HG03439 (cell line): ENCODE data around the gene RABEP2.
"Not testable (repeated sequence)": the region's sequence is repeated elsewhere in the genome, so short reads cannot be mapped to it uniquely, and the experiment has no call there.

Experiments used
- ATAC-seq: cut with Tn5 transposase; IDR thresholded peaks from one replicate; pipeline ENCODE4 v1.9.1; 2021; ENCODE audit warnings: mild to moderate bottlenecking, moderate library complexity; ENCODE audit not compliant: unreplicated experiment

RABEP2 gene

DNA sequence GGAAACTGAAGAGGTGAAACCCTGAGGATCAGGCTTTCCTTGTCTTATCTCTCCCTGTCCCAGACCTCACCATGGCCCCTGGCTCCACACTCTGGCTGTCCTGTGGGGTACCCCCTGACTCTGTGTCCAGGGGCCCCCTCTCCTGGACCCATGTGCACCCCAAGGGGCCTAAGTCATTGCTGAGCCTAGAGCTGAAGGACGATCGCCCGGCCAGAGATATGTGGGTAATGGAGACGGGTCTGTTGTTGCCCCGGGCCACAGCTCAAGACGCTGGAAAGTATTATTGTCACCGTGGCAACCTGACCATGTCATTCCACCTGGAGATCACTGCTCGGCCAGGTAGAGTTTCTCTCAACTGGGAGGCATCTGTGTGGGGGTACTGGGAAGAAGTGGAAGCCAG is 8.1 kb upstream of the RABEP2 start:
- ATAC-seq = no peak

DNA sequence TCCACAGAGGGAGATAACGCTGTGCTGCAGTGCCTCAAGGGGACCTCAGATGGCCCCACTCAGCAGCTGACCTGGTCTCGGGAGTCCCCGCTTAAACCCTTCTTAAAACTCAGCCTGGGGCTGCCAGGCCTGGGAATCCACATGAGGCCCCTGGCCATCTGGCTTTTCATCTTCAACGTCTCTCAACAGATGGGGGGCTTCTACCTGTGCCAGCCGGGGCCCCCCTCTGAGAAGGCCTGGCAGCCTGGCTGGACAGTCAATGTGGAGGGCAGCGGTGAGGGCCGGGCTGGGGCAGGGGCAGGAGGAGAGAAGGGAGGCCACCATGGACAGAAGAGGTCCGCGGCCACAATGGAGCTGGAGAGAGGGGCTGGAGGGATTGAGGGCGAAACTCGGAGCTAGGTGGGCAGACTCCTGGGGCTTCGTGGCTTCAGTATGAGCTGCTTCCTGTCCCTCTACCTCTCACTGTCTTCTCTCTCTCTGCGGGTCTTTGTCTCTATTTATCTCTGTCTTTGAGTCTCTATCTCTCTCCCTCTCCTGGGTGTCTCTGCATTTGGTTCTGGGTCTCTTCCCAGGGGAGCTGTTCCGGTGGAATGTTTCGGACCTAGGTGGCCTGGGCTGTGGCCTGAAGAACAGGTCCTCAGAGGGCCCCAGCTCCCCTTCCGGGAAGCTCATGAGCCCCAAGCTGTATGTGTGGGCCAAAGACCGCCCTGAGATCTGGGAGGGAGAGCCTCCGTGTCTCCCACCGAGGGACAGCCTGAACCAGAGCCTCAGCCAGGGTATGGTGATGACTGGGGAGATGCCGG is 7.5 kb upstream of the RABEP2 start:
- ATAC-seq = no peak

DNA sequence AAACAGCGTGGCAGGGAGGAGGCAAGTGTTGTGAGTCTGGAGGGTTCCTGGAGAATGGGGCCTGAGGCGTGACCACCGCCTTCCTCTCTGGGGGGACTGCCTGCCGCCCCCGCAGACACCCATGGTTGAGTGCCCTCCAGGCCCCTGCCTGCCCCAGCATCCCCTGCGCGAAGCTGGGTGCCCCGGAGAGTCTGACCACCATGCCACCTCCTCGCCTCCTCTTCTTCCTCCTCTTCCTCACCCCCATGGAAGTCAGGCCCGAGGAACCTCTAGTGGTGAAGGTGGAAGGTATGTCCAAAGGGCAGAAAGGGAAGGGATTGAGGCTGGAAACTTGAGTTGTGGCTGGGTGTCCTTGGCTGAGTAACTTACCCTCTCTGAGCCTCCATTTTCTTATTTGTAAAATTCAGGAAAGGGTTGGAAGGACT is 6.8 kb upstream of the RABEP2 start, which contains the start of gene CD19:
CD19 (plus strand) TSS at position 171 of the 425 bp plus-strand sequence; CDS start at position 201, 30 bp downstream.
- ATAC-seq = no peak

DNA sequence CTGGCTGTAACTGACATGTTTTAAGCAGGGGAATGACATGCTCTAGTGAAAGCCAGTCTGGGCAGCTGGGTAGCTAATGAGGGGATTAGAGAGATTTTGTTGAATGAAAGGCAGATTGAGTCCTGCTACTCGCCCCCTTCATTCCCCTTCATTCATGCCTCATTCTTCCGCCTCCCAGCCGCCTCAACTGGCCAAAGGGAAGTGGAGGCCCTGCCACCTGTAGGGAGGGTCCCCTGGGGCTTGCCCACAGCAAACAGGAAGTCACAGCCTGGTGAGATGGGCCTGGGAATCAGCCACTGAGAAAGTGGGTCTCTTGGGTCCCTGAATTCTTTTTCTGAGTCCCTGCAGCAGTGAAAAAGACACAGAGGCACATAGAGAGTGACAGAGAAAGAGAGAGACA is 5.6 kb upstream of the RABEP2 start:
- ATAC-seq = no peak

DNA sequence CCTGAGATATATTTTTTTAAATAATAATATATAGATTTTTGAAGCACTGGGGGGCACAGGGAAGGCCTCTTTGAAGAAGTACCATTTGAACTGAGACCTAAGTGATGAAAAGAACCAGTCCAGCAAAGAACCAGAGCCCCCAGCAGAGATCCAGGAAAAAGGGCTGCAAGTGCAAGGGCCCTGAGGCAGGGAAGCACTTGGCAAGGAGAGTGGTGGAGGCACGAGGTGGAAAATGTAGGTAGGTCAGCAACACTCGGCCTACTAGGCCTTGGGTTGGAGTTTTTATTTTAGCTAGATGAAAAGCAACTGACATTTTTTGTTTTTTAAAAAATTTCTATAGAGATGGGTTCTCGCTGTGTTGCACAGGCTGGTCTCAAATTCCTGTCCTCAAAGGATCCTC is 5.2 kb upstream of the RABEP2 start:
- ATAC-seq = no peak

DNA sequence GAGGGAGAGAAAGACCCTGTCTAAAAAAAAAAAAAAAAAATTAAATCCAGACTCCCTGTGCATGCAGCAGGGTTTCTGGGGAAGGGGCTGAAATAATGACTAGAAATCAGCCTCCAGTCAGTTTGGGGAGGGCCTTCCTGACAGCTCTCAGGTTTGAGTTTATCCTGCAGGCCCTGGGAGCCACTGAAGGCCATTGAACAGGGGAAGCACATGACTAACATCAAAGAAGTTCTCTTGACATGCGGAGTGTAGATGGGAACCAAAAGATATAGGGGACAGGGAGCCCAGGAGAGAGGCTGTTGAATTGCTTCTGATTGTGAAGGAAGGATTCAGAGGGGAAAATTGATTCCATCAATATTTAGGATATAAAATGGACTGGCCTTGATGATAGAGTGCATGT is 2.8 kb upstream of the RABEP2 start:
- no peak for ATAC-seq

DNA sequence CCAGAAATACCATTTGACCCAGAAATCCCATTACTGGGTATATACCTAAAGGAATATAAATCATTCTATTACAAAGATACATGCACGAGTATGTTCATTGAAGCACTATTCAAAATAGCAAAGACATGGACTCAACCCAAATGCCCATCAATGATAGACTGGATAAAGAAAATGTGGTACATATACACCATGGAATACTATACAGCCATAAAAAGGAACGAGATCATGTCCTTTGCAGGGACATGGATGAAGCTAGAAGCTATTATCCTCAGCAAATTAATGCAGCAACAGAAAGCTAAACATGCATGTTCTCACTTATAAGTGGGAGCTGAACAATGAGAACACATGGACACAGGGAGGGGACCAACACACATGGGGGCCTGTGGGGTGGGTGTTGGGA is 1.2 kb upstream of the RABEP2 start:
- ATAC-seq = not testable (repeated sequence)

DNA sequence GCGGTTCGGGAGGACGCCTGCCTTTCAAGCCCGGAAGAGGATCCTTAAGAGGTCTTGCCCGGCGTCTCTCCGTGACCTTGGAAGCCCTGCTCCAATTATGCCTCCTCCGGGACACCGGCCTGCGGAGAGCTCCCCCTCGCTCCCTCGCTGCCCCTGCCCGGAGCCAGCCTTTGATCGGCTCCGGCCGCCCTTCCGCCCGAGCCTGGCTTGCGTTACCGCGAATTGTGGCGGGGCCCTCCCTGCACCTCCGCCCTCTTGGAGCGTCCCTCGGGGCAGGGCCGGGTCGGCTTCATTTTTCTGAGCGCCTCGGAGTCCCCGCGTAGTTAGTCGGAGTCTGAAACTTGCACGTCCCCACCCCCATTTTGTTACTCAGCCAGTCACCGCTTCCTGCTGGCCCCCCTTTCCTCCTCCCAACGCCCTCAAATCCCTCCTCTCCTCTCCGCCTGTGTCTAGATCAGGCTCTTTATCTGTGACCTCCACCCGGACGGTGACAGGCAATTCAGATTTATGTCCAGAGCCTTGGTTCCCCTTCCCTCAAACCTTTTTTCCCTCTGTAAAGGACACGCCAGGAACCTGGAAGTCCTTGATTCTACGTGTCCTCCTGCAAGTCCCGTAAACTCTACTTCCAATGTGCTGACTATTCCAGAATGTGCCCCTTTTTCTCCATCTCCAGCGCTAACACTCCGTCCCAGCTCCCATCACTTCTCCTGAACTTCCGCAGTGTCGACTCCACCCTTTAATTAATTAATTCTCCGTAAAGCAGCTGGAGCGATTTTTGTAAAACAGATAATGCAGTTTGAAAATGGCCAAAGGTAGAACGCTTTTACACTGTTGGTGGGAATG is 569 bp upstream of the RABEP2 start:
- ATAC-seq = peak; percentile 29

DNA sequence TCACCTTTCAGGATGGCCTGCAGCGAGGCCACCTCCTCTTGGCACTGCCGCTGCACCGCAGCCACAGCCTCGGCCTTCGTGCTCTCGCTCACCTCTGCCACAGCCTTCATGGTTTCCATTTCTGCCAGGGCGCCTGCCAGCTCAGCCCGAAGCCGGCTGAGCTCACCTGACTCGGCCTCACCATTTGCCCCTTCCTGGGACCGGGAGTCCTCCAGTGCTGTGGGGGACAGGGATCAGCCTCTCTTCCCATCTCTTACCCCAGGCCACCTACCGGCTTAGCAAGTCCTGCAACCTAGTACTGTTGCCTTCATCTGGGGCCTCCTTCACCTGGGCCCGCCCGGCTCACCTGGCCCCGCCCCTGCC is 658 bp downstream of the RABEP2 start:
- ATAC-seq = peak; percentile 23

DNA sequence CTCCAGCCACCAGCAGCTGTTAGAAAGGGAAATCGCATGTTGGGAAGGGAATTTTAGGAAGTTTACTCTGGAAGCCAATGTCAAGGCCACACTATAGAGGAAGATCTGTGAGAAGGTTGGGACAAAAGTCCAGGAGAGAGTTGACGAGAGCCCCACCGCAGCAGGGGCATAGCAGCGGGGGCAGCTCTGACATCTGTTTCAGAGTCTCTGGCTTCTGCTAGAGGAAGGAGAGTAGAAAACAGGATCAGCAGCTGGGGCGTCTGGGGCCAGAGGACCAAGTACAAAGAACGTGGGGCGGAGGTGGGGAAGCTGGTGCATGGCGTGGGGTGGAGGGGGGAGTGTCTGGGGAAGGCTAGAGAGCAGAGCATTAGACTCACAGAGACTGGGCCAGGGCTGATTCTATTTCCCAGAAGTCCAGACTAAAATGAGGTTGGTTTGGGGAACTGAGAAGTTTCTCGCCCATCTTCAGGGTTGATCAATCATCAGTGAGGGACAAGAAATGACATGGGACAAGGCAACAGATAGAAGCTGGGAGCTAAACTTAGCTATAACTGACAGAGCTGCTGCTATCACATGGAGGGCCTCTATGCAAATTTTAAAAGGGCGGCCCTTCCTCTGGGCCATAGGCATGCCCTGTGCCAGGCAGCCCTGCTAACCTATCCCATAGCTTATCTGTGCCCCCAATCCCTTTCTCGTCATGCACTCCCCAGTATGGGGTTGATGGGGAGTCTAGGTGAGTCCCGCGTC is 1.2 kb downstream of the RABEP2 start:
- ATAC-seq = peak; percentile 59

DNA sequence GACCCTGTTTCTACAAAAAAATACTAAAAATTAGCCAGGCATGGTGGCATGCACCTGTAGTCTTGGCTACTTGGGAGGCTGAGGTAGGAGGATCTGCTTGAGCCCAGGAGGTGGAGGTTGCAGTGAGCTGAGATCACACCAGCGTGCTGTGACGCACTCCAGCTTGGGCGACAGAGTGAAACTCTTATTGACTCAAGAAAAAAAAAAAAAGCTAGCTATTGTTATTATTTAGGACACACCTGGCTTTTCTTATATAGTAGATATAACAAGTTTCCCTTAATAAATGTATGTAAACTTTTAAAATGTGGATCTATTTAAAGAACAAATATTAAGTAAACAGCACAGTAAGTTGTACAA is 1.8 kb downstream of the RABEP2 start:
- ATAC-seq = no peak

DNA sequence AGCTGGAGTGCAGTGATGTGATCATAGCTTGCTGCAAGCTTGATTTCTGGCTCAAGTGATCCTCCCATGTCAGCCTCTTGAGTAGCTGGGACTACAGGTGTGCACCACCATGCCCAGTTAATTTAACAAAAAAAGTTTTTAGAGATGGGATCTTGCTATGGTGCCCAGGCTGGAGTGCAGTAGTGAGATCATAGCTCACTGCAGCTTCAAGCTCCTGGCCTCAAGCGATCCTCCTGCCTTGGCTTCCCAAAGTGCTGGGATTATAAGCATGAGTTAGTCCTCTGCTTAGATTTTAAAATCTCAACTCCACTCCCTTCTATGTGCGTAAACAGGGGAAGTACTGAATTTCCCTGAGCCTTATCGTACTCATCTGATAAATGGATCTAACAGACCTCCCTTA is 6.3 kb downstream of the RABEP2 start:
- ATAC-seq = no peak

DNA sequence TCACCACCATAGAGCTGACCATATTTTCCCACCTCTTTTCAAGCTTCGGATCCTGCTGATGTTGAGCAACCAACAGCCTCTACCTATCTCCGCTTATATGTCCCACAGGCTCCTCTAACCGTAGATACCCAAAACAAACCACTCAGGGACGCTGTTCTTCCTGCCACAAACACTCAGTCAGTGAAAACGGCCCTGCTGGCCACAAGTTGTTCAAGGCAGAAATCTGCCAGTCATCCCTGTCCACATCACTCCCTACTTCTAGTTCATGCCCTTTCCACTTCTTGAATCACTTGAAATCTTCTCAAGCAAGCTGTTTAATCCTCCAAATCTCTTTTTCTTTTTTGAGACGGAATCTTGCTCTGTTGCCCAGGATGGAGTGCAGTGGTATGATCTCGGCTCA is 7.9 kb downstream of the RABEP2 start:
- ATAC-seq = no peak

DNA sequence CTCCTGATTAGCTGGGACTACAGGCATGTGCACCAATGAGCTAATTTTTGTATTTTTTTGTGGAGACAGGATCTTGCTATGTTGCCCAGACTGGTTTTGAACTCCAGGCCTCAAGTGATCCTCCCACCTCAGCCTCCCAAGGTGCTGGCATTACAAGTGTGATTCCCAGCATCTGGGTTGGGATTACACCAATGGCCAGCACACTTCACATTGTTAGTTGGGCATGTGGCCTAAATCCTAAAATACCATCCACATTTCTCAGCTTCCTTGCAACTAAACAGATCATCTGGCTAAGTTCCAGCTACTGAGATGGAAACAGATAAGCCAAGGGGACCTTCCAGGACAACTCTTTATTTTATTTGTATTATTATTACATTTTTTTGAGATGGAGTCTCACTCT is 9.9 kb downstream of the RABEP2 start:
- no peak for ATAC-seq

DNA sequence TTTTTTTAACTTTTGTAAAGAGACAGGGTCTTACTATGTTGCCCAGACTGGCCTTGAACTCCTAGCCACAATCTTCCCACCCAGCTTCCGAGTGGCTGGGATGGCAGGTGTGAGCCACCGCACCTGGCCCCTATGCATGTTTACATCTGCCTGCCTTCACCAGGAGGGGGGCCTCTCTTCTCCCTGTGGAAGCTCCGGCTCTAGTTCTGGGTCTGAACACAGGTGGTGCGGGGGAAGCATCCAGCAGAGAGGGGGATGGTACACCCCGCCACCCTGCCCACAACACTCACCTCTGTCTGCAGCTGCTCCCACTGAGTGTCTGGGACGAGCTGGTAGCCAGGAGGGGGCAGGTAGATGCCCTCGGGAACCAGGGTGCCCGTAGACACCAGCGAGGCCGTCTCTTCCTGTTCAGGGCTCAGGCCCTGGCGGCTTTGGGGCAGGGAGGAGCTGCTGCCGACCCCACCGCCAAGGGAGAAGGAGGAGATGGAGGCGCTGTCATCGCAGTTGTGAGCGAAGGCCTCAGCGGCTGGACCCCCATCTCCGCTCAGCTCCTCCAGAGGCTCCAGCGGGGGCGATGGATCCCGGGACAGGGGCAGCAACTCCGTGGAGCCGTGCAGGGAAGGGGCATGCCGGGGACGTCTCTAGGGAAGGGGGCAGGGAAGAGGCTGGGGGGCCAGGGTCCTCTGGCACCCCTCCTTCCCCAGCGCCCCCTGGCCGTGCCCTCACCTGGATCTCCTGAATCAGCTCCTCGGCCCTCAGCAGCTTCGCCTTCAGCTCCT is 10.9 kb downstream of the RABEP2 start:
- no peak for ATAC-seq

DNA sequence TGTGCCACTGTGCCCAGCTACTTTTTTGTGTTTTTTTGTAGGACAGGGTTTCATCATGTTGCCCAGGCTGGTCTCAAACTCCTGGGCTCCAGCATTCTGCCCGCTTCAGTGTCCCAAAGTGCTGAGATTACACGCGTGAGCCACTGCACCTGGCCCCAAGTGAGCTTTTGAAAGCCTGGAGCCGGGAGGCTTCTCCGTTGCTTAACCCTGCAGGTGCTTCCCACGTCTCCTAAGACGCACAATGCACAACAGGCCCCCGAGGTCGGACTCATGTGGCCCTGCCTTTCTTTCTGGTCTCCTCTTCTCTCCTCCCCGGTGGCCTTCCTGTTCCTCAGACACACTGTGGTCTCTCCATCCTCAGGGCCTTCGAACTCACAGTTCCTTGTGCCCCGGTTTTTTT is 12.5 kb downstream of the RABEP2 start:
- ATAC-seq = no peak

DNA sequence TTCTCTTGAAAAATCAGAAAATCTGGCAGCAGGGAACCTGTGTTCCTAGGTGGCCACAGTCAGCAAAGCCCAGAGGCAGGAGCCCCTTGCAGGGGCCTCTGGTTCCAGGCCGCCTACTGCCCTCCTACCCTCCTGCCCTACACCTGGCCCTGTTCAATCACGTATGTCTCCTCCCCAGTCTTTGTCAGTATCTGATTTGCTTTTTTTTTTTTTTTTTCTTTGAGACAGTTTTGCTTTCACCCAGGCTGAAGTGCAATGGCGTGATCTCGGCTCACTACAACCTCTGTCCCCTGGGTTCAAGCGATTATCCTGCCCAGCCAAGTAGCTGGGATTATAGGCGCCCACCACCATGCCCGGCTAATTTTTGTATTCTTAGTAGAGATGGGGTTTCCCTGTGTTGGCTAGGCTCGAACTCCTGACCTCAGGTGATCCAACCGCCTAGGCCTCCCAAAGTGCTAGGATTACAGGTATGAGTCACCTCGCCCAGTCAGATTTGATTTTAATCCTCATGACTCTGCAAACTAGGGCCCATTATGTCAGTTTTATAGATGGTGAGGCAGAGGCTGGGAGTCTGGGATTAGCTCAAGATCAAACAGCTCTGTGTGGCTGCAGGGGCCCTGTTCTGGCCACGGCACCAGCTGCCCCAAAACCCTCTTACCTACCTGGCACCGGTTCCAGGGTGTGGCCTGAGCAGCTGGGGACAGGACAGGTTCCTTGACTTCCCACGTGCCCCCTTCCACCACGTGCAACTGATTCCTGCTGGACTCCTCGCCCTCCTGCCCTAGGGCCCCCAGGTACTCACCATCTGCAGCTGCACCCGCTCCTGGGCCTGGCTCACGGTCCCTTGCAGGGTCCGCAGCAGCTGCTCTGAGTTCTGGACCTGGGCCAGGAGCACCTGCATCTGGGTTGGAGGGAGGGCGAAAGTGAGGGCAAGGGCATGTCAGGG is 14.7 kb downstream of the RABEP2 start:
- ATAC-seq = no peak

DNA sequence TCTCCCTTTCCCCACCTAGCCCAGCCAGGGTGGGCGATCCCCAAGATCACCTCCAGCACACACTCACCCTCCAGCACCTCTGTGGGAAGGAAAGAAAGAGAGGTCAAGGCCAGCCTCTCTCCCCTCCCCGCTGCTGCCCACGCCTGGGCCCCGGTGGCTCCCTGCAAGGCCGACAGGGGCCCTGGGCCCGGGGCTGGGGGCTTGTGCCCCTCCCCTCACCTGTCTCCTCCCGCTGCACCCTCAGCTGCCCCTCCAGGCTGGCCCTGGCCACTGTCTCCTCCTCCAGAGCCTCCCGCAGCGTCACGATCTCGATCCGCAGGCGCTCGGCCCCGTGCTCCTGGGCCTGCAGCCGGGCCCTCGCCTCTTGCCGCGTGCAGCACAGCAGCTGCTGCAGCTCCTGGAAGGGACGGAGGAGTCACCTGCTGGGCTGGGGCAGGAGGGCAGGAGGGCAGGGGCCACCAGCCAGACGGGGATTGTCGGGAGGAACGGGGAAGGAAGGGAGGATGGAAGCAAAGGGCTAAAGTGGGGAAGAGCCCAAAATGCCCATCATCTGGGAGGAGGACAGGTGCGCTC is 19.2 kb downstream of the RABEP2 start:
- no peak for ATAC-seq

DNA sequence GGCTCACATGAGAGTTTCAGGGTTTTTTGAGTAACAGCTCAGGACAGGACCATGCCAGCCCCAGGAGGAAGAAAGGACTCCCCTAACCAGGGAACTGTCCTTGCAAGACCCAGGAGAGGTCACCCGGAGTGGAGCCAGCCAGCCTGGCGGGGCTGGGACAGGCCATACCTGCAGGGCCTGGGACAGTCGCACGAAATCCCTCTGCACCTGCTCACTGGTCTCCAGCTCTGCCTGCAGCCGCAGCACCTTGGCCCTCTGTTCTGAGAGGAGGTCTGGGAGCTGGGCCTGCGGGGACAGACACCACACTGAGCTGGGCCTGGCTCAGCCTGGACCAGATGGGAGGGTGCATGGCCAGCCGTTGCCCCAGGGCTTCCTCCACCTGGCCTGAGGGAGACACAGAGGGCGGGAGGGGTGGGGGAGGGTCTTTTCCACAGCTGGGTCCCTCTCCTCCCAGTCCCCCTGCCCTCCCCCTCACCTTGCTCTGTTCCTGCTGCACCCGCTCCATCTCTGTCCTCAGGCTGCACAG is 19.7 kb downstream of the RABEP2 start:
- no peak for ATAC-seq
